Measurements from ENCODE around the gene PTBP1. TPM values are rescaled to one million over a fixed set of nuclear protein-coding genes. Genes with fewer than 3 reads are reported as not detected.

The PTBP1 gene
- total RNA-seq, 1 experiment from 2014 or later, result 712 TPM

DNA sequence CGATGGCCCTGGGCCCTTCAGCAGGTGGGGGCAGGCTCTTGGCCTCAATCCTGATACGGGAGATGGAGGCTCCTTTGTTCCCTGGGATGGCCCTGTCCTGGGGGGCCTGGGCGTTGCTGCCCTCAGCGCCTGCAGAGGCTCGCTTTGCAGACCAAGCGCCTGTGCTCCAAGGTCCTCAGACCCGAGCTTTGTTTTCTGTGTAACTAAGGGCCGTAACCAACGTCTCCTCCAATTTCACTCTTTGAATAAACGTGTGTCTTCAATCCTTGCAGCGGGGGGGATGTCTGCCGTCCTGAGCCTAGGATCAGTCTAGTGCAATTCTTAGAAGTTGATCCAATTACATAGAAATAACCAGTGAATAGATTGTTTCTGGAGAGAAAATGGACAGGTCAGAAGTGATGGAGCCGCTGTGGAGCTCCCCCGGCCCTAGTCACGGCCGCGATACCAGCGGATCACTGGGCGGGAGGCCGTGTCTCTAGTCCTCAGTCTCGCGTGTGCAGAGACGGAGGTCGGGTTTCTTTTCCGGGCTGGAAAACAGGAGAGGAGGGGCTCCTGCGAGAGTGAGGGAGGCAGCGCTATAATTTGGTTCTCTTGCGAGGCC lies 5.3 kb downstream of the PTBP1 start:
- Histone ChIP-seq H3T11ph (ENCODE audit: low read length) (no peak overlapping the region), H2AK5ac (ENCODE audit: insufficient read length, low read length) (no peak overlapping the region), H2BK120ac (ENCODE audit: low read depth, low read length, poor library complexity, severe bottlenecking) (no peak overlapping the region), H4K5ac (ENCODE audit: insufficient read length, low read depth, low read length) (no peak overlapping the region), H2BK15ac (ENCODE audit: low read depth, low read length) (no peak overlapping the region), H3K23me2 (ENCODE audit: insufficient read length, low read depth, low read length, poor library complexity, severe bottlenecking) (peaks cover 9% of the 10 kb centered on the region), H3K9me3 (ENCODE audit: control insufficient read depth, low read depth, low read length) (no peaks in the 10 kb centered on the region), H2BK5ac (ENCODE audit: insufficient read length, low read length) (no peak overlapping the region), H2BK12ac (ENCODE audit: insufficient read length, low read depth, low read length) (no peak overlapping the region), H4K20me1 (ENCODE audit: control insufficient read depth, insufficient read depth, insufficient read length) (peaks cover 4% of the 10 kb centered on the region), H3K79me1 (ENCODE audit: insufficient read depth, low read depth, low read length, poor library complexity, severe bottlenecking) (peaks cover 13% of the 10 kb centered on the region), H4K91ac (ENCODE audit: insufficient read length, low read depth, low read length) (no peak overlapping the region), H3K4me2 (ENCODE audit: insufficient read depth, insufficient read length, low read length) (no peak overlapping the region), H3K56ac (ENCODE audit: insufficient read length, low read depth, low read length) (no peak overlapping the region), H3K9ac (ENCODE audit: extremely low read depth, insufficient read length, low read length) (no peak overlapping the region), H3K27ac (ENCODE audit: insufficient read length, low read depth, low read length) (no peak overlapping the region), H4K8ac (replicated peaks; ENCODE audit: insufficient read length, low read depth, low read length) (no peak overlapping the region), H3K4ac (ENCODE audit: low read depth, low read length) (no peak overlapping the region), H2BK20ac (ENCODE audit: low read depth, low read length, poor library complexity, severe bottlenecking) (no peak overlapping the region), H3K27me3 (ENCODE audit: insufficient read depth, low read length) (no peaks in the 10 kb centered on the region), H3K4me1 (ENCODE audit: insufficient read depth, low read length) (no peaks in the 10 kb centered on the region; the same call in 1 of the 2 replicates), H3K18ac (ENCODE audit: insufficient read length, low read depth, low read length) (no peak overlapping the region), H2AFZ (ENCODE audit: low read length) (no peak overlapping the region), H3K23ac (ENCODE audit: insufficient read length, low read depth, low read length) (no peak overlapping the region), H3K79me2 (ENCODE audit: insufficient read depth, low read length) (peaks cover 63% of the 10 kb centered on the region), H3K14ac (ENCODE audit: insufficient read depth, low read length) (no peak overlapping the region; the same call in 1 of the 2 replicates)
- peak; percentile 27 for DNase-seq
- peak overlapping the region; percentile 12 to 71 for H3K4me3 Mint-ChIP-seq
- WGBS (ENCODE audit: extremely low coverage, insufficient read length, low lambda C conversion rate), result no CpG with 5 or more reads among the region's 28 CpGs
- H3K9me3 Mint-ChIP-seq, result no peaks in the 10 kb centered on the region; a peak in 1 of 5 replicates
- TF ChIP-seq CTCF (conservative IDR thresholded peaks at IDR 0.05), result no peak
- H3K4me1 Mint-ChIP-seq, result peaks cover 23 to 36% of the 10 kb centered on the region in 2 experiments
- H3K36me3 Mint-ChIP-seq (ENCODE audit: insufficient read depth in 1 of 3, low read depth in 3 of 3), result peaks cover 56 to 79% (median 75%) of the 10 kb centered on the region in 3 experiments
- no peaks in the 10 kb centered on the region for H3K27me3 Mint-ChIP-seq (ENCODE audit: low read depth)
- H3K27ac Mint-ChIP-seq, result peak overlapping the region; percentile 67 to 91 (median 80)

Measured in H9 (cell line).